Smooth muscle cell (in vitro differentiated cells): ENCODE measurements around the gene FARS2. TPM values are rescaled to one million over a fixed set of nuclear protein-coding genes. Genes with fewer than 3 reads are reported as not detected.

Experiments used
- DNase-seq: peaks from one replicate; lab custom pipeline; 2025; ENCODE audit not compliant: unreplicated experiment; lab: John Stamatoyannopoulos, UW
- H2AFZ ChIP-seq: fragments of 200-600 bp; sonication (generic); 2 replicates; pipeline ENCODE4 v1.6.0; 2016; ENCODE audit warnings: antibody characterized with exemption, low read depth, mild to moderate bottlenecking
- H3F3A ChIP-seq: fragments of 200-600 bp; sonication (generic); 2 replicates; pipeline ENCODE4 v1.6.0; 2017; ENCODE audit warnings: antibody characterized with exemption, low read depth
- H3K27ac ChIP-seq: fragments of 200-600 bp; sonication (generic); 2 replicates; pipeline ENCODE4 v1.5.1; 2016; ENCODE audit warnings: low read depth, mild to moderate bottlenecking
- H3K27me3 ChIP-seq: fragments of 200-600 bp; sonication (generic); 2 replicates; pipeline ENCODE4 v1.6.1; 2016; ENCODE audit warnings: low read depth, mild to moderate bottlenecking
- H3K36me3 ChIP-seq: fragments of 200-600 bp; sonication (generic); 2 replicates; pipeline ENCODE4 v1.5.1; 2016; ENCODE audit warnings: low read depth
- H3K4me1 ChIP-seq: fragments of 200-600 bp; sonication (generic); 2 replicates; pipeline ENCODE4 v1.5.1; 2016; ENCODE audit warnings: low read depth
- H3K4me2 ChIP-seq: fragments of 200-600 bp; sonication (generic); 2 replicates; pipeline ENCODE4 v1.6.0; 2016; ENCODE audit warnings: mild to moderate bottlenecking
- H3K4me3 ChIP-seq: fragments of 200-600 bp; sonication (generic); 2 replicates; pipeline ENCODE4 v1.5.1; 2016; ENCODE audit warnings: mild to moderate bottlenecking
- H3K79me2 ChIP-seq: fragments of 200-600 bp; sonication (generic); 2 replicates; pipeline ENCODE4 v1.6.0; 2016; ENCODE audit warnings: low read depth, mild to moderate bottlenecking
- H3K9ac ChIP-seq: fragments of 200-600 bp; sonication (generic); 2 replicates; pipeline ENCODE4 v1.6.0; 2016; ENCODE audit warnings: low read depth
- H3K9me3 ChIP-seq: fragments of 200-600 bp; sonication (generic); replicated peaks from 2 replicates; pipeline ENCODE4 v1.5.1; 2016; ENCODE audit warnings: low read depth
- H4K20me1 ChIP-seq: fragments of 200-600 bp; sonication (generic); 2 replicates; pipeline ENCODE4 v1.6.0; 2016; ENCODE audit warnings: low read depth
- CTCF ChIP-seq: fragments of 200-600 bp; sonication (generic); IDR thresholded peaks from 2 replicates; pipeline ENCODE4 v1.5.1; 2017; ENCODE audit warnings: borderline replicate concordance, mild to moderate bottlenecking, antibody characterized with exemption; ENCODE audit not compliant: insufficient read depth, poor library complexity, severe bottlenecking
- WGBS: methylation state at CpG from one replicate; pipeline ENCODE4 v1.1.7; 2016; ENCODE audit warnings: low lambda C conversion rate; 5-methylcytosine and 5-hydroxymethylcytosine counted together
- polyA plus RNA-seq: library from polyadenylated mRNA; unstranded; fragments of >200 nt; fragmentation: Nextera tagmentation; extraction: Ambion mirVana; gene quantifications from 2 replicates; pipeline ENCODE4 v1.2.1, GENCODE V29; 2016
- total RNA-seq: library from RNA; depleted of rRNA; stranded (reverse); fragments of >200 nt; gene quantifications from 2 replicates; pipeline ENCODE4 v1.2.3, GENCODE V29; 2014

FARS2 gene
- total and polyA plus RNA-seq, 2 experiments from 2014 or later: 9.6 to 13.2 TPM

- no peak overlapping the region for H3K27ac ChIP-seq
- no peak overlapping the region for H3K4me3 ChIP-seq
- no peak overlapping the region for H3K9ac ChIP-seq
- H2AFZ ChIP-seq: no peak overlapping the region
- H3K36me3 ChIP-seq: no peaks in the 10 kb centered on the region
- H3K4me2 ChIP-seq: no peak overlapping the region
- H4K20me1 ChIP-seq: no peaks in the 10 kb centered on the region
- peaks cover 7% of the 10 kb centered on the region for H3K4me1 ChIP-seq
- H3K27me3 ChIP-seq: no peaks in the 10 kb centered on the region
- TF ChIP-seq CTCF: no peak
- DNase-seq: no peak
- WGBS: 98% methylated on average over 2 of the region's 2 CpGs
- H3F3A ChIP-seq: no peaks in the 10 kb centered on the region
- H3K9me3 ChIP-seq: no peaks in the 10 kb centered on the region
- H3K79me2 ChIP-seq: peaks cover 52% of the 10 kb centered on the region
Observed at GRCh38 chr6:5266423-5266822, 5.1 kb downstream of the FARS2 start.

GRCh38 chr6:5270093-5270680, 8.9 kb downstream of the FARS2 start:
- Histone ChIP-seq H3F3A (no peaks in the 10 kb centered on the region), H3K9ac (no peak overlapping the region), H2AFZ (no peak overlapping the region), H3K27ac (peak overlapping the region; percentile 9), H3K4me3 (no peak overlapping the region), H3K27me3 (no peaks in the 10 kb centered on the region), H3K36me3 (no peaks in the 10 kb centered on the region), H3K79me2 (peaks cover 26% of the 10 kb centered on the region), H3K9me3 (no peaks in the 10 kb centered on the region), H3K4me2 (peak overlapping the region; percentile 11), H3K4me1 (no peaks in the 10 kb centered on the region), H4K20me1 (no peaks in the 10 kb centered on the region)
- TF ChIP-seq CTCF: no peak
- WGBS: 60% methylated on average over 5 of the region's 5 CpGs
- no peak for DNase-seq

GRCh38 chr6:5271926-5272325, 10.6 kb downstream of the FARS2 start:
- Histone ChIP-seq H3F3A (no peaks in the 10 kb centered on the region), H3K27me3 (no peaks in the 10 kb centered on the region), H4K20me1 (no peaks in the 10 kb centered on the region), H2AFZ (no peak overlapping the region), H3K4me1 (peaks cover 5% of the 10 kb centered on the region), H3K9ac (no peak overlapping the region), H3K79me2 (peaks cover 18% of the 10 kb centered on the region), H3K9me3 (no peaks in the 10 kb centered on the region), H3K27ac (no peak overlapping the region), H3K4me2 (no peak overlapping the region), H3K4me3 (no peak overlapping the region), H3K36me3 (no peaks in the 10 kb centered on the region)
- DNase-seq: no peak
- 96% methylated on average over 6 of the region's 6 CpGs for WGBS
- TF ChIP-seq CTCF: no peak

GRCh38 chr6:5274231-5274630, 12.9 kb downstream of the FARS2 start:
- Histone ChIP-seq H4K20me1 (no peaks in the 10 kb centered on the region), H3K27ac (peak overlapping the region; percentile 61), H3K36me3 (no peaks in the 10 kb centered on the region), H2AFZ (no peak overlapping the region), H3K27me3 (no peaks in the 10 kb centered on the region), H3K9me3 (no peaks in the 10 kb centered on the region), H3K4me1 (peaks cover 8% of the 10 kb centered on the region), H3K79me2 (peaks cover 25% of the 10 kb centered on the region), H3K4me2 (no peak overlapping the region), H3K9ac (no peak overlapping the region), H3K4me3 (no peak overlapping the region), H3F3A (no peaks in the 10 kb centered on the region)
- no peak for TF ChIP-seq CTCF
- WGBS: 50% methylated on average over 3 of the region's 3 CpGs
- DNase-seq: no peak
